ENCODE data around the gene MRPL38. TPM values are rescaled to one million over a fixed set of nuclear protein-coding genes. Genes with fewer than 3 reads are reported as not detected.
"Not testable (repeated sequence)": the region's sequence is repeated elsewhere in the genome, so short reads cannot be mapped to it uniquely, and the experiment has no call there.

MRPL38 gene
- total RNA-seq, 4 donors from 2014 or later = 24.9 to 46.0 (median 35.6) TPM

- TF ChIP-seq CTCF (IDR thresholded peaks at IDR 0.05) = no peak
- DNase-seq (ENCODE audit: low spot score) (peak; percentile 96), ATAC-seq (ENCODE audit: low FRiP score) (peak; percentile 96)
Measured at GRCh38 chr17:75855310-75856061, 49.2 kb downstream of the MRPL38 start, which contains the start of gene WBP2. WBP2 (minus strand) TSS chr17:75855335; CDS start chr17:75855297, 38 bp downstream.

- no peak for DNase-seq (ENCODE audit: low spot score)
- ATAC-seq (ENCODE audit: low FRiP score) = peak; percentile 27
Measured at GRCh38 chr17:75854881-75855309, 49.8 kb downstream of the MRPL38 start.

GRCh38 chr17:75854101-75854748 lies 50.5 kb downstream of the MRPL38 start:
- ATAC-seq (ENCODE audit: low FRiP score) (peak; percentile 32), DNase-seq (ENCODE audit: low spot score) (no peak)
- TF ChIP-seq CTCF (IDR thresholded peaks at IDR 0.05) = no peak

More at GRCh38 chr17:75854881-75855309, 49.8 kb downstream of the MRPL38 start:
- no peak for TF ChIP-seq CTCF (IDR thresholded peaks at IDR 0.05)

- no peak for TF ChIP-seq CTCF (IDR thresholded peaks at IDR 0.05)
- DNase-seq (ENCODE audit: low spot score) (no peak), ATAC-seq (ENCODE audit: low FRiP score) (no peak)
Measured at GRCh38 chr17:75853433-75853832, 51.3 kb downstream of the MRPL38 start.

GRCh38 chr17:75851693-75851991 lies 53.0 kb downstream of the MRPL38 start:
- DNase-seq (ENCODE audit: low spot score); ATAC-seq (ENCODE audit: low FRiP score): not testable (repeated sequence)

- no peak for TF ChIP-seq CTCF (IDR thresholded peaks at IDR 0.05)
- DNase-seq (ENCODE audit: low spot score) (no peak), ATAC-seq (ENCODE audit: low FRiP score) (no peak)
Measured at GRCh38 chr17:75850928-75851692, 53.6 kb downstream of the MRPL38 start.

- ATAC-seq (ENCODE audit: low FRiP score) (no peak), DNase-seq (ENCODE audit: low spot score) (no peak)
- no peak for TF ChIP-seq CTCF (IDR thresholded peaks at IDR 0.05)
Measured at GRCh38 chr17:75849724-75850123, 55.0 kb downstream of the MRPL38 start.

Measured in omental fat pad (tissue), 4 donors.